ENCODE results near the gene TMCC3.
"Not testable (repeated sequence)": the region's sequence is repeated elsewhere in the genome, so short reads cannot be mapped to it uniquely, and the experiment has no call there.

The TMCC3 gene

DNA sequence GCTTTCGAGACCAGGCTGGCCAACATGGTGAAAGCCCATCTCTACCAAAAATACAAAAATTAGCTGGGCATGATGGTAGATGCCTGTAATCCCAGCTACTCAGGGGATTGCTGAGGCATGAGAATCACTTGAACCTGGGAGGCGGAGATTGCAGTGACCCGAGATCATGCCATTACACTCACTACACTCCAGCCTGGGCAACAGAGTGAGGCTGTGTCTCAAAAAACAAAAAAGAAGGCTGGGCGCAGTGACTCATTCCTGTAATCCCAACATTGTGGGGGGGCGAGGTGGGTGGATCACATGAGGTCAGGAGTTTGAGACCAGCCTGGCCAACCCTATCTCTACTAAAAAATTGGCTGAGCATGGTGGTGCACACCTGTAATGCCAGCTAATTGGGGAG, 49.0 kb downstream of the TMCC3 start:
- DNase-seq (ENCODE audit: low spot score), result not testable (repeated sequence)

DNA sequence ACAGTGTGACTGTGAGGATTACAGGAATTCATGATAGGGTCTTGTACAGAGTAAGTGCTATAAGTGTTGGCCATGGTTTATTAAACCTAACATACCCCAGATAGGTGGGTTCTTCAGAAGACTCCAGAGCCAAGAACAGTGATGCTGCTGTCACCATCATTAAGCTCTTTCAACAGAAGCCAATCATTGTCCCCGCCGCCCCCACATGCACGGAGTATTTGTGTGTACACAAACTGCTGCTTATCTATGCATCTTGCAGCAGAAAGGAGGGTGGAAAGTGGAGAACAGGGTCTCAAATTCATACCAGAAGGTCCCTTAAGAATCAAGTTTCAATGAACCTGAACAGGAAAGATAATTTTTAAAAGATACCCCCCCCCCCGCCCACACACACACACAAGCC, 51.2 kb downstream of the TMCC3 start:
- DNase-seq (ENCODE audit: low spot score), result no peak

DNA sequence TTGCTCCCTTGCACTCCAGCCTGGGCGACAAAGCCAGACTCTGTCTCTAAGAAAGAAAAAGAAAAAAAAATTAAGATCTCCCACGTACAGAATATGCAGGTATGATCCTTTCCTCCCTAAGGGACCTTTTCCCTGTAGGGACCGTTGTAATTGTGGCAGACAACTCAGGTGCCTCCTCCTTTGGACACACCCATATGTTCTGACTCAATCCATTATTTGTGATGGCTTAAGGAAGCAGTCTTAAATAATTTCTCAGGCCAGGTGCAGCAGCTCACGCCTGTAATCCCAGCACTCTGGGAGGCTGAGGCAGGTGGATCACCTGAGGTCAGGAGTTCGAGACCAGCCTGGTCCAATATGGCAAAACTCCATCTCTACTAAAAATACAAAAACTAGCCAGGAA, 53.1 kb downstream of the TMCC3 start:
- DNase-seq (ENCODE audit: low spot score), result no peak

DNA sequence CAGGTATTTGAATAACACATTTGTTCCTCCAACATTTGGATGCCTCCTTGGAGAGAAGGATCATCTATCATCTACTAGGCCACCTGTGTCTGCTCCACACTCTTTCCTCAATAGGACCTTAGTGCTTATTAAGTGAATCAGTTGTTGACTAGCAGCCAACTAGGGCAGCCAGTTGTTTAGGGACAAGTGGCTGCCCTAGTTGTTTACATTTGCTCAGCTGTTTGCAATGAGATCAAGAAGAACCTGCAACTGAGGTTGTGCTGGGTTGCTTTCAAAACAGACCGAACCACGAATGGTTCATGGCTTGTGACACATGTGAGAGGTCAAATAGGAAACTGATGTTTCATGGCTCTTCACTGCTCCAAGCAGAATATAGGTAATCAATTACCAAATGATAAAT, 53.8 kb downstream of the TMCC3 start:
- no peak for DNase-seq (ENCODE audit: low spot score)

DNA sequence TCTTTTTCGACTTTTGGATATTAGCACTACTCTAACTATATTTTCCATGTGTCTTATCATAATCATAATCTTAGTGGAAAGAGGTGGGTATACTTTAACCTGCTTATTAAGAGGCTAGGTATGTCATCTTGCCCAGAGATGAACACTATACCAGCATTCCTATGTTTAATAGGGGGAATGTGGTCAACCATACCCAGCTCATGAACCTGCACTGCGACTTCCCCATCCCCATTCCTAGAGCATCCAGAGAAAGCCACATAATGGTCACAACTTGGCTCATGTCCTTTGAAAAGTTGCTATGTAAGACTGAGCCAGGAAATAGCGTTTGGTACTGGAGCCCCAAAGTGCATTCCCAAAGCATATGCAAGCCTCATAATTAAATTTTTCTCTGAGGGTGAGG, 55.2 kb downstream of the TMCC3 start:
- DNase-seq (ENCODE audit: low spot score), result no peak

DNA sequence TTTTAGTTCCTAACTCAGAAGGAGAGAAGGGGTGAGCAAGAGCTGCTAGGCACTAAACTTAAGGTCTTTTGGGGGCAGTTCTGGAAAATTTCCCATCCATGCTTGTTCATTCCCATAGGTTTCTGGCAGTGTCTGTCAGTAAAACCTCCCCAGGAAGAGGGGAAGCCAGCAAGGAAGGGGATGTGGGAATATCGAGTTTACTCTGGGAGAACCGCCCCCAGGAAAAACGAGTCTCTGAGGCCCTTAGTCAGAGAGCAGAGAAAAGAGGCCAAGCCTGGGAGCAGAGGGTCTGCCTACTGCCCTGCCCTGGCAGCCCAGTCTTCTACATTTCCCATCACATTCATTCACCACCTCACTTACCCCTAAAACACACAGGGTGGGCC, 55.9 kb downstream of the TMCC3 start:
- no peak for DNase-seq (ENCODE audit: low spot score)

DNA sequence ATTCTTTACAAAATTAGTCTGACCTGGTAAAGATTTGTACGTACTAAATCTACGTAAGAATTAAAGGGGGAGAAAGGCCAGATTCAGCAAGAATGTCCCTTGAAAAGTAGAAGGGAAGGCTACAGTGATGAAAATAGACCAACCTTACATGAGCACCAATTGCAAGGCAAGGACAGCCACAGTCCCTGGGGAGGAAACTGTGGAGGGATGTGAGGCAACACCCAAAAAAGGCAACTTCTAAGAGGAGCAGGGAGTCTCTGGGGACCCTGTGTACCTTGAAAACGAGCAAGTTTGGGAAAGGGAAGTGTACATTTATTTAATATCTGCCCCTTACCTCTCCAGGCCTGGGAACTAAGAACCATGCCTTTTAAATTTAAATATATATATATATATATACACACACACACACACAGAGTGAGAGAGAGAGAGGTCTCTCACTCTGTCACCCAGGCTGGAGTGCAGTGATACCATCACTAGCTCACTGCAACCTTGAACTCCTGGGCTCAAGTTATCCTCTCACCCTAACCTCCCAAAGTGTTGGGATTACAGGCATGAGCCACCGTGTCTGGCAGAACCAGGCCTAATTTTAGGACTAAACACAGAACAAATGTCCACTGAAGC, 56.4 kb downstream of the TMCC3 start:
- DNase-seq (ENCODE audit: low spot score), result no peak

DNA sequence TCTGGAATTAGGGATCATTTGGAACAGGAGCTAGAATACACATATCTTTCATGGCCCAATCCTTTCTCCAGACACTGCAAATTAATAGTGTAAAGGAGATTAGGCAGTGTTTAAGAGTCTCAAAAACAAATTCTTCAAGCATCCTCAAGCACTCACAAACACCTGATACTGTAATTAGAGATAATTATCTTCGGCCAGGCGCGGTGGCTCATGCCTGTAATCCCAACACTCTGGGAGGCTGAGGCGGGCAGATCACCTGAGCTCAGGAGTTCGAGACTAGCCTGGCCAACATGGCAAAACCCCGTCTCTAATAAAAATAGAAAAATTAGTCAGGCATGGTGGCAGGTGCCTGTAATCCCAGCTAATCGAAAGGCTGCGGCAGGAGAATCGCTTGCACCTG, 57.6 kb downstream of the TMCC3 start:
- not testable (repeated sequence) for DNase-seq (ENCODE audit: low spot score)

DNA sequence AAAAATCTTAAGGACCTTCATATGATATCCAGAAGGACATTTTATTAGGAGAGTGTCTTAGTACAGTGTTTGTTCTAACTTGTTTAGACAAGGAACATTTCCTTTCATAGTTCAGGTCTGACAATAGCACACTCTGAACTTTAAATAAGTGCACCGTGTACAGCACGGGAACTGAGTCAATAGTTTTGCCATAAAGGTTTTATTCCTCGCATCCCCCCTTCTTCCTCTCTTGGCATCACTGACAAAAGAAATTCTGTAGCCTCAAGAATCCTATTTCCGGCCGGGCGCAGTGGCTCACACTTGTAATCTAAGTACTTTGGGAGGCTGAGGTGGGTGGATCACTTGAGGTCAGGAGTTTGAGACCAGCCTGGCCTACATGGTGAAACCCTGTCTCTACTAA, 58.3 kb downstream of the TMCC3 start:
- DNase-seq (ENCODE audit: low spot score), result no peak

DNA sequence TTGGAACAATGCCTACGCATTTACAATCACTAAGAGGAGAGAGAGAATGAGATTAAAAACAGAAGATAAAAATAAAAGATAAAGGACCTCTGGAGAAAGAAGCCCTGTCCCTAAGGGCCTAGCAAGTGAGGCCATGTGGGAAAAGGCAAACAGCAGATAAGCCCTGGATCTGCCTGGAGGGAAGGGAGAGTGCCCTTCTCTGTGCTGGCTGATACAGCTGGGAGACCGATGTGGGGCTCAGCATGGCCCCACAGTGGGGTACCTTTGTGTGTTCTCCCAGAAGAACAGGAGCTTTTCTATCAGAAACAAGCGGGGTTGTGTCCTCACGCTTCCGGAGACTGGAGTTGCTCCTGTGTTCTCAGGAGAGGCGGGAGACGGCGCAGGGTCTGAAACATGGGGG, 59.9 kb downstream of the TMCC3 start:
- no peak for DNase-seq (ENCODE audit: low spot score)

DNA sequence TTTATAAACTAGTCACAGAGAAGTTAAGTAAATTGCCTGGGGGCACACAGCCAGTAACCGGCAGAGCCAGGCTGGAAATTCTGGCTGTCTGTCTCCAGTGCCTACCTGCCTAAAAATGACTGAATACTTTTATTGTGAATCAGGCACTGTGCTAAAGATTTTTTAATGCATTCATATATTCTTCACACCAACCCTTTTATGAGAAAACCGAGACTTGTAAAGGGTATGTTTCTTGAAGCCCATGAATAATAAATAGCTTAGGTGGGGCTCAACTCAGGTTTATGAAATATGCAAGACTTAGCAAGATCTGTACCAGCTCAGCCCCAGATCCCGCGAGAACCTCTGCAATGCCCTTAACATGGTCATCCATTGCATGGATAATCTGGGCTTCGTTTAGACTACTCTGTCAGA, 60.8 kb downstream of the TMCC3 start:
- no peak for DNase-seq (ENCODE audit: low spot score)

DNA sequence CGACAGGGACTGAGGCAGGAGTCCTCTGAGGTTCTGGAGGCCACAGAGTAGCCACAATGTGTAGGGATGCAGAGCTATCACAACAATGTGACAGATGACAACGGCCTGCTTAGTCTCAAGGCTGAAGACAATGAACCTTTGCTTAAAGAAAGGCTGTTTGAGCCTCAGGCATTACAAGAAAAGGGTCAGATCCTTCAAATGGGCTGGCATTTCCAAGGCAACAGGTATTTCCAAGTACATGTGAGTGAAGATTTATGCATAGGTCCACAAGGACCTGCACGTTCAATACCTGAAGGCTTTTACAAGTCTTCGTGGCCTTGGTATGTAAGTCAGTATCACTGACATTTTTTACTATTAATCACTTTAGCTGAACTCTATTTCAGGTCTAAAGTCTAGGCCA, 62.0 kb downstream of the TMCC3 start:
- DNase-seq (ENCODE audit: low spot score), result no peak

DNA sequence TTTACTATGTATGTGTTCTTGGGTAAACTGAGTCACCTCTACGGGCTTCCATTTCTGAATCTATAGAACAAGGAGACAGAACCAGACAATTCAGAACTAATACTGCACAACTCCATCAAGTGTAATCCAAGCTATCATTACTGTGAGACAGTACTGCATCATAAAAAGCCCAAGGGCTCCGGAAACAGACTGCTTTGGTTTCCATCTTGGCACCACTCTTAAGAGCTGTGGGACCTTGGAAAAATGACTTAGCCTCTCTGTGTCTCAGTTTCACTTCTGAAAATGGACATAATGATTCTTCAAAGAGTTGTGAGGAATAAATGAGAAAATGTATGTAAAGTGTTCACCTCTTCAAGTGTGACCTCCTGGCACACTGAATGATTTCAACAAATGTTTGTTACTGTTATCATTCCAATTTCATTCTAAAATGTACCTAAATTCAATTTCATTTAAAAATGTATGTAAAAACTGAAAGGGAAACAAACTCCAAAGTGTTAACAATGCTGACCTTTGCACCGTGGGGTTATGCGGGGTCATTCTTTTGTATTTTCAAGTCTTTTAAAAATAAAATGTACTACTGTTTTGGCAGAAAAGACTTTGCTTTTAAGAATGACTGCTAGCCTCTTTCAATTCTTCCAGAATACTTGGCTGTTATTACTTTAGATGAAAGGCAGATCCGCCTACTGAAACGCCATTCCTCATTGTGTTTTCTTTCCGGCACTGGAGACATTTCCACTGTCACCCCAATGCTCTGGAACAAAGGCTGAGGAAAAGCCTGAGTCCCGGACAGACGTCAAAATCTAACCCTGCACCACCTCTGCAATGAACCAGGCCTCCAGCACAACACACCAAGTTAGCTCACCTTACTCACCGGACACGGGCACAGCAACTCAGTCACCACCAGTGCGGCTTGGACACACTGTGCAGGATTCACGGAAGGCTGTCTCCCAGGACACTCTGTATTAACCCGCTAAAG, 62.8 kb downstream of the TMCC3 start:
- DNase-seq (ENCODE audit: low spot score), result no peak

DNA sequence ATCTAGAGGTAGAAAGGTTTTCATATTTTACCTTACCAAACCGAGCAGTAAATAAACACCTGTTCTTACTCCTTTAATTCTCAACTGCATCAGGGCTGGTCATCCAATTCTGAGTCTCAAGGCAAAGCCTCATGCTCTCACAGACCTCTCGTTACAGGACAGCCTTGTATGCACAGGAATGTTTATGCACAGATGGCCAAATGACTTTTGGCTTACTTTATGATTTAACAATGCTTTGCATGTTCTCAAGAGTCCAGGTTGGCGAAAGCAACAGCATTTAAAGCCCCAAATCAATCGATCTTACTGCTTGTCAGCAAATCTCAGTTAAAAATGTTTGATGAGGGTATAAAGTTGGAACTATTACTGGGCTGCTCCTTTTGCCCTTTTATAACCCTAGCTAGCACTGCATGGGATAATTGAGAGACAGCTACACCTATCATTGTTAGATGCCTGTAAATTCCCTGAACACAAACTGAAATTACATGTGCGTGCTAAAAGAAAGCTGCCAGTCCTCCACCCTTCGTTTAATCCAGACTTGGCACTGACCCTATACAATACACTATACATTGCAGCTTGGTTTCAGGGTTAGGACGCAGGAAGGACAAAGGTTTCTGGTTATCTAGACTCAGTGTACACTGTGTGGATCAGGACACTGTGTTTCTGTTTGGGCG, 63.6 kb downstream of the TMCC3 start:
- no peak for DNase-seq (ENCODE audit: low spot score)

DNA sequence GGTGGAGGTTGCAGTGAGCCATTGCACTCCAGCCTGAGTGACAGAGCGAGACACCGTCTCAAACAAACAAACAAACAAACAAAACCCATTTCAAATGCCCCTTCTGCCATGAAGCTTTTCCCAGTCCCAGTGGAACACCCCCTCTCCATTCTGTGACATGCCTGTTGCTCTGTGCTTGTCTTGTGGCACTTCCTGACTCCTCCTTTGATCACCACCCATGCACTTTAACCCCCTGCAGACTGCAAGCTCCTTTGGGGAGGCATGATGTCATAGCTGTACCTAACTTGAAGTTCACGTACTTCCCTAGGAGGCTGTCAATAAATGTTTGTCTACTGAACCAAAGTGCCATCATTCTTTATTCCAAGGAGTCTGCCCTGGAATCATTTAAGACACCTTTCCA, 64.7 kb downstream of the TMCC3 start:
- no peak for DNase-seq (ENCODE audit: low spot score)

DNA sequence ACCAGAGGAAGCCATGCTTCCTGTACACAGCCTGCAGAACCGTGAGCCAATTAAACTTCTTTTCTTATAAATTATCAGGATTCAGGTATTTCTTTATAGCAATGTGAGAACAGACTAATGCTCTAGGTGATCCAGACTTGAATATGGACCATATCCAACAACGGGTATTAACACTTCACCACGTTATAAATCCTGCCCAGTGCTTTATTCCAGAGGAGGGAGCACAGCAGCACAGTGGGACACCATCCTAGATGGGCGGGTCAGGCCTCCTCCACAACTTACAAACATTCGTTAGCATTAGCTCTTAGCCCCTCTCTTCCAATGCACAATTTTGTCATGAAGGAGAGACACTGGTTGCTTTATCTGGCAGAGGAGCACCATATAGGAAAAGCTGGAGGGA, 66.0 kb downstream of the TMCC3 start:
- no peak for DNase-seq (ENCODE audit: low spot score)

DNA sequence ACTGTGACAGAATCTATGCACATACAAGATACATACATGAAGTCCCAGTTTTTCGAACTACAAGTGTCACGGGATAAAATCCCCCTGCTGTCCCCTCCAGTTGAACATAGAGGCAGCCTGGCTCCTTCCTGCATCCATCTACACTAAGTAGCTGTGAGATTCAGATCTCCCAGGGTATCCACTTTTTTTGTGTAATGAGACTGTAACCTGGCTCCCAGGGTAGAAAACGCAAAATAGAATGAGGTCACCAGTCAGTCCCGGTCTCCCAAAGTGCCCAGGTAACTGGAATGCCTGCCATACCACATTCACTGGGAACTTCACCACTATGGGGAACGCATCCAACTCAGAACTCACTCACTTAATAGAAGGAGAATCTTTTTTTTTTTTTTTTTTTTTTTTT, 67.8 kb downstream of the TMCC3 start:
- no peak for DNase-seq (ENCODE audit: low spot score)

DNA sequence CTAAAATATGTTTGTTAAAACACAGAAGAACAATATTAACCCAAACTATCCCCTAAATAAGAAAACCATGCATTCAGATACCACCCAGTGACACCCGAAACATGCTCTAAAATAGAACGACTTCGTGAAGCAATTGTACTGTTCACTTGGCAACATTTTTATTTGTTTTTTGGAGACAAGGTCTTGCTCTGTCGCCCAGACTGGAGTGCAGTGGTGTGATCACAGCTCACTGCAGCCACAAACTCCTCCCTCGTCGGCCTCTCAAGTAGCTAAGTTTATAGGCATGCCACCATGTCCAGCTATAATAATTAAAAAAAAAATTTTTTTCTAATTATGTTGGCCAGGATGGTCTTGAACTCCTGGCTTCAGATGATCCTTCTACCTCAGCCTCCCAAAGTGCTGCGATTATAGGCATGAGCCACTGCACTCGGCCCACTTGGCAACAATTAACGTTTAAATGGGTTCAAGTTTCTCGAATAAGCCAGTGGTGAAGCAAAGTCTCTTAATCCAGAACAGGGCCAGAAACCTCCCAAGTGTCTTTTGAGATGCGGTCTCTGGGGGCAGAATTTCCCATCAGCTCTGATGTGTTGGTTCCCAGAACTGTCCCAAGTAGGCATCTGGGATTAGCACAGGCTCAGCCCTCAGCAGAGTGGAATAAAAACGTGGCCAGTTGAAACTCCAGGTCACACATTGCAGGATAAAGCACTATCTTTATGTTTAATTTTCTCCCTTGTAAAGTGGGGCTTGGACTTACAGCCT, 74.5 kb downstream of the TMCC3 start:
- DNase-seq (ENCODE audit: low spot score), result no peak

DNA sequence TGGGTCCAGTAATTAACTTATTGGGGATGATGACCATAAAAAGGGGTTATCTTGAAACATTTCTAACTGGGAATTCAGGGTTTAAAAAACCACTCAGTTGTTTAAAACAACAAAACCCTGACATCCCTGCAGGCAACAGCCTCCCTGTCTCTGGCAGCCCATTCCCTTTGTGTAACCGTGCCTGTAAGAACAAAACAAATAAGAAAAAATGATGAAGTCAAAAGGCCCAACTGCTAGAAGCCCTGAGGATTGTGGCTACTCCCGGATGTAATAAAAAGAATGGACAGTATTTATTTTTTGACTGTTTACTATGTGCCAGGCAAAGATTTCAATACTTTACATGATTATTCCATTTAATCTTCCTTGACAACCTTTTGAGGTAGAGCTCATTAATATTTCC, 75.3 kb downstream of the TMCC3 start:
- DNase-seq (ENCODE audit: low spot score), result no peak

DNA sequence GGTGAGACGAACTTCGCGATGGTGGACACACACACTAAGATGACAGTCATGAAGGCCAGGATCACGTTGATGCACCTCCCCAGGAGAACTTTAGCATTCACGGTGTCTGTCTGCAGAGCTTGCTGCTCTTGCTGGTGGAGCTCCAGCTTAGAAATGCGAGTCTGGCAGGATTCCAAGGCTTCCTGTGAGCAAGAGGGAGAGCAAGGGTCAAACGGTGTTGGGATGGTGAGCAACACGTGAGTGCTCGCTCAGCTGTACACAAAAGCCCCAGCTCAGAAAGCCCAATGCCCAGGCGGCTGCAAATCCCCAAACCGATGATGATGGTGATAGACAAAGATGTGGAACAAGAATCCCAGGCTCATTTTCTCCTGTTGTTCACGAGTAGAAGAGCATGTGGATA, 78.8 kb downstream of the TMCC3 start:
- DNase-seq (ENCODE audit: low spot score), result no peak

DNA sequence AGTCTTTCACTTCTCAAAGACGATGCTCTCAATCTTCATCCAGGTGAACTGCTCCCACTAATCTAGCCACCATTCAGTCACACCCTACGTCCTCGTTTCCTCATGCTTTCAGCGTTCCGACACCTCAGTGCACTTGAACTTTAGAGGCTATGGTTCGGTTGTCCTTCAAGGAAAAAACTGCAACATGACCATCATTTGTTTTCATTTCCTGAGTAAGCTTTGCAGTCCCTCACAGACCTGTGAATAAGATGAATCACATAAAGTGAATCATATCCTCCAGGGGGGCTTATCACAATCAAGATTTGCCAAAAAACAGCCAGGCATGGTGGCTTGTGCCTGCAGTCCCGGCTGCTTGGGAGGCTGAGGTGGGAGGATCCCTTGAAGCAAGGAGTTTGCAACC, 80.2 kb downstream of the TMCC3 start:
- no peak for DNase-seq (ENCODE audit: low spot score)

DNA sequence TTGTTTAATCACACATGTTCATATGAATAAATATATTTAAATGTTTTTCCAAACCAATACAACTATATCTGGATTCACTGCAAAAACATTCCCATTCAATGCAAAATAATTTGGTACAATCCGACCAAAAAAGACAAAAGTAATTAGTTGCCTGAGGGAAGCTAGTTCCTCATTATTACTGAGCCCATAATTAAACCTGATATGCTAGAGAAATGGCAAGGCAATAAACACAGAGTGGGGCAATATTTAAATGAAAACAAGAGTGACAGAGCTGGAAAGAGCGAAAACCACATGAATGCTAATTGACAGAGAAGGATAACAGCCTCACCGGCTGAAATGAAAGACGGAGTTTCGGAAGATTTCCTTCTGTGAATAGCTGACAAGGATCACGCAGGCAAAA, 82.6 kb downstream of the TMCC3 start:
- DNase-seq (ENCODE audit: low spot score), result no peak

Measured in pons (tissue), 1 donor.